NCI-H69 (cell line): ENCODE results near the gene CATSPERB.
"Not testable (repeated sequence)": the region's sequence is repeated elsewhere in the genome, so short reads cannot be mapped to it uniquely, and the experiment has no call there.

Source experiments
- DNase-seq: peaks from one replicate; lab custom pipeline; 2025; lab: John Stamatoyannopoulos, UW

CATSPERB gene

DNA sequence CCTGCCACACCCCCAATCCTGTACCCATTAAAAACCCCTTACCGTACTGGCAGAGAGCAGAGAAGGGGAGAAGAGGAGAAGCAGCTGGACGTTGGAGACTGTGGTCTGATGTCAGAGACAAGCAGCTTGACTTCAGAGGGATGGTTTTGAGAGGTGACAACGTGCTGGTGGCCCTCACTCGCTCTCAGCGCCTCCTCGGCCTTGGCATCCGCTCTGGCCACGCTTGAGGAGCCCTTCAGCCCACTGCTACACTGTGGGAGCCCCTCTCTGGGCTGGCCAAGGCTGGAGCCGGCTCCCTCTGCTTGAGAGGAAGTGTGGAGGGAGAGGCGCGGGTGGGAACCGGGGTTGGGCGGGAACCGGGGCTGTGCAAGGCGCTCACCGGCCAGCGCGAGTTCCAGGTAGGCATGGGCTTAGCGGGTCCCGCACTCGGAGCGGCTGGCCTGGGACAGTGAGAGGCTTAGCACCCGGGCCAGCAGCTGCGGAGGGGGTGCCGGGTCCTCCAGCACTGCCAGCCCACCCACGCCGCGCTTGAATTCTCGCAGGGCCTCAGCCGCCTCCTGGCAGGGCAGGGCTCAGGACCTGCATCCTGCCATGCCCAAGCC, 154.2 kb downstream of the CATSPERB start:
- DNase-seq = no peak

DNA sequence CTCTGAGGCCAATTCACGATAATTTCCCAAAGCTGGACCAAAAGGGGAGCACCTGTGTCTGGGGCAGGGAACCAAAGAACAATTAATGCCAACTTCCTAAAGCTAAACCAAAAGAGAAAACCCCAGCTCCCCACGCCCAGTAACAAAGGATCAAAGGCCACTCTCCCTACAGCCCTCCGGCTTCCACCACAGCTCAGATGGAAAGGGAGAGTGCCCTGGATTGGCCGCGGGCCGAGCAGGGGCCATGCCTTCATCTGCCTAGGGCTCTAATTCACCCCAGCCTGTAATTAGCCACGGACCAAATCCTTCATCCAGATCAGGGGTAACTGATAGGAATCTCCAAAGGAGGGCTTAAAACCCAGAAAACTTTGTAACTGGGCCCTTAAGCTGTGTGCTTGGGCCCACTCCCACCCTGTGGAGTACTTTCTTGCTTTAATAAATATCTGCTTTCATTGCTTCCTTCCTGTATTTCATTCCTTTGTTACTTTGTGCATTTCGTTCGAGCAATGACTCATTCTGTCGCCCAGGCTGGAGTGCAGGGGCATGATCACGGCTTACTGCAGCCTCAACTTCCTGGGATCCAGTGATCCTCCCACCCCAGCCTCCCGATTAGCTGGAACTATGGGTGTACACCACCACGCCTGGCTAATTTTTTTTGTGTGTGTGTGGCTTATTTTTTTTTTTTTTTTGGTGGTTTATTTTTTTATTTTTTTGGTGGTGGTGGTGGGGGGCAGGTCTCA, 156.2 kb downstream of the CATSPERB start:
- no peak for DNase-seq

DNA sequence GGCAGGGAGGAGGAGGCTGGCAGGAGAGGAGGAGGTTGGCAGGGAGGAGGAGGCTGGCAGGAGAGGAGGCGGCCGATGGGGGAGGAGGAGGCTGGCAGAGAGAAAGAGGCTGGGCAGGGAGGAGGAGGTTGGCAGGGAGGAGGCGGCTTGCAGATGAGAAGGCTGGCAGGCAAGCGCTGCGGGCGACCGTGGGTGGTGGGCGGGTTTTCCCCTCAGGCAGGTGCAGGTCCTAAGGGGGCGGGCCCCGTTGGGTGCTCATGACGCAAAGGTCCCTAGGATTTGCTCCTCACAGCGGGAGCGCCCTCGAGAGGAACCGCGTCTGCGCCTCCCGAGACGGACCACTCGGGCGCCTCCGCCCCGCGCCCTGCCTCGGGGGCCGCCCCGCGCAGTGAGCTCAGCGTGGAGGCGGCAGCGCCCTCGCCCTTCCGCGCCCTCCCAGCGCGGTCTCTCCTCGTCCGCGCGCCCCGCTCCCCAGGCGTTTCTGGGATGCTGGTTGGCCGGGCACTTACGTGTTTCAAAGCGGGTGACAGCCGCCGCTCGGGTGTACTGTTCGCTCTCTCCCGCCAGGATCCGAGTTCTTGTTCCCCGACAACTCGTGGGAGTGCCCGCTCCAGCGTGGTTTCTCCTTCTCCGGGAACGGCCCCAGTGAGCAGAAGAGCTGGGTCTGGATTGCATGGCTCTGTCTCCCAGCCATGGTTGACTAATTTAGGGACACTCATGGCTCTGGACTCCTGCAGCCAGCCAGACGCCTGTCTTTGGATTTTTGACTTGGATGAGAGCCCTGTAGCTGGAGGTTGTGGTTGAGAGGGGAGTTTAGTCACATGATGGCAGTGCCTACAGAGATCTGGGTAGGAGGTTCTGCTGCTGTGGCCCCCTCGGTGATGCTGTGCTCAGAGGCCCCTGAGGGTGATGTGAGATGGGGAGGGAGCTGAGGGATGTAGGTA, 157.7 kb downstream of the CATSPERB start:
- peak; percentile 84 for DNase-seq

DNA sequence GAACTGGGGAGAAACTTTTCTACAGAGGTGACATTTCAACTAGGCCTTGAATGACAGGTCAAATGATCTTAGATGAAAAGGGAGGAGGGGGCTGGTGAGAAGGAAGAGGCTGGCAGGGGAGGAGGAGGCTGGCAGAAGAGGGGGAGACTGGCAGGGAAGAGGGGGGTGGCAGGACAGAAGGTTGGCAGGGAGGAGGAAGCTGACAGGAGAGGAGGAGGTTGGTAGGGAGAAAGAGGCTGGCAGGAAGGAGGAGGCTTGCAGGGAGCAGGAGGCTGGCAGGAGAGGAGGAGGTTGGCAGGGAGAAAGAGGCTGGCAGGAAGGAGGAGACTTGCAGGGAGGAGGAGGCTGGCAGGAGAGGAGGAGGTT, 158.4 kb downstream of the CATSPERB start:
- no peak for DNase-seq

DNA sequence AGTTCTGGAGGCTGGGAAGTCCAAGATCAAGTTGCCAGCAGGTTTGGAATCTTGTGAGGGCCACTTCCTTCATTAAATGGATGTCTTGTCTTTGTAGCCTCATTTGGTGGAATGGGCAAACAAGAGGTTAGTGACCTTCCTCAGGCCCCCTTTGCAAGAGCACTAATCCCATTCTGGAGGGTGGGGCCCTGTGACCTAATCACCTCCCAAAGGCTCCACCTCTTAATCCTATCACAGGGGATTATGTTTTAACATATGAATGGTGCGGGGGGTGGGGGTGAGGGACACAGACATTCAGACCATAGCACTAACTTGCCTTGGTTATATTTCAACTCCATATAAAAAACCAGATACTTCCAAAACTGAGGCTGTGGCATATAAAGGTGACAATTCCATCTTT, 161.9 kb downstream of the CATSPERB start:
- no peak for DNase-seq

DNA sequence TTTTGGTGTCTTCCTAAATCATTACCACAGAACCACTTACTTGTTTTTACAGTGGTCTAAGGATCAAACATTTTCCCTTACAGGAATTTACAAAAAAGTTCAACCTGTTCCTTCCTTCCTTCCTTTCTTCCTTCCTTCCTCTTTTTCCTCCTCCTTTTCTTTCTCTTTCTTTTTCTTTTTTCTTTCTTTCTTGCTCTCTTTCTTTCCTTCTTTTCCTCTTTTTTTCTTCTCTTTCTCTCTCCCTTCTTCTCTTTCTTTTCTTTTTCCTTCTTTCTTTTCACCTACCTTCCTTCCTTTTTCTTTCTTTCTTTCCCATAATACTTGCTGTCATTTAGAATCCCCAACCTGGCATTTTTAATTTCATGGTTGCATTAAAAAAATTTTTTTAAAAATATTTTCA, 162.6 kb downstream of the CATSPERB start:
- DNase-seq = no peak

DNA sequence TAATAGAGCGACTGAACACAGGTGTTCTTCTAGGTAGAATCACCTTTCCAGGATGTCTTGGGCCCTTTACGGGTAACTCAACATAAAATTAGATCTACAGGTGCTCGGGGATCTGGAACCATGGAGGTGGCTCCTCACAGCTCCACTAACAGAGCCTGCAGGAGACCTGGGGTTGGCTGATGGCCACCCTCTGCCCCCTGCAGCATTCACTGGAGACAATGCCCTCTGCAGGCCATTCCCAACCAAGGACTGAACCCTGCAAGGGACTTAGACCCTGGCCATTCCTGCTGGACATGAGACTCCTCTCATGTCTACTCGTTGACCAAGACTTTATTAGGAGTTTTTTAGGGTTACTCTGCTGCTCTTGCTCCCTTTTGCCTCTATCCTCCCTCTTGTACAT, 163.3 kb downstream of the CATSPERB start:
- no peak for DNase-seq

DNA sequence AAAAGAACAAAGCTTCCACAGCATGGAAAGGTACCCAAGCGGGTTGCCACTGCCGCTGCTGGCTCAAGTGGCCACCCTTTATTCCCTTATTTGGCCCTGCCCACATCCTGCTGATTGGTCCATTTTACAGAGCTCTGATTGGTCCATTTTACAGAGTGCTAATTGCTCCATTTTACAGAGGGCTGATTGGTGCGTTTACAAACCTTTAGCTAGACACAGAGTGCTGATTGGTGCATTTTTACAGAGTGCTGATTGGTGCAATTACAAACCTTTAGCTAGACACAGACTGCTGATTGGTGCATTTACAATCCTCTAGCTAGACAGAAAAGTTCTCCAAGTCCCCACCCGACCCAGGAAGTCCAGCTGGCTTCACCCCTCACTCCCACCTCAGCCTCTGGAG, 164.1 kb downstream of the CATSPERB start:
- DNase-seq = not testable (repeated sequence)

DNA sequence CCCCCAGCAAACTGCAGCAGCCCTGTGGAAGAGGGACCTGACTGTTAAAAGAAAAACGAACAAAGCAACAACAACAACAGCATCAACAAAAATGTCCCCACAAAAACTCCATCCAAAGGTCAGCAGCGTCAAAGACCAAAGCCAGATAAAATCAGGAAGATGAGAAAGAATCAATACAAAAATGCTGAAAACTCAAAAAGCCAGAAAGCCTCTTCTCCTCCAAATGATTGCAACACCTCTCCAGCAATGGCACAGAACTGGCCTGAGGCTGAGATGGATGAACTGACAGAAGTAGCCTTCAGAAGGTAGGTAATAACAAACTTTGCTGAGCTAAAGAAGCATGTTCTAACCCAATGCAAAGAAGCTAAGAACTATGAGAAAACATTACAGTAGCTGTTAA, 176.4 kb downstream of the CATSPERB start:
- DNase-seq = no peak

DNA sequence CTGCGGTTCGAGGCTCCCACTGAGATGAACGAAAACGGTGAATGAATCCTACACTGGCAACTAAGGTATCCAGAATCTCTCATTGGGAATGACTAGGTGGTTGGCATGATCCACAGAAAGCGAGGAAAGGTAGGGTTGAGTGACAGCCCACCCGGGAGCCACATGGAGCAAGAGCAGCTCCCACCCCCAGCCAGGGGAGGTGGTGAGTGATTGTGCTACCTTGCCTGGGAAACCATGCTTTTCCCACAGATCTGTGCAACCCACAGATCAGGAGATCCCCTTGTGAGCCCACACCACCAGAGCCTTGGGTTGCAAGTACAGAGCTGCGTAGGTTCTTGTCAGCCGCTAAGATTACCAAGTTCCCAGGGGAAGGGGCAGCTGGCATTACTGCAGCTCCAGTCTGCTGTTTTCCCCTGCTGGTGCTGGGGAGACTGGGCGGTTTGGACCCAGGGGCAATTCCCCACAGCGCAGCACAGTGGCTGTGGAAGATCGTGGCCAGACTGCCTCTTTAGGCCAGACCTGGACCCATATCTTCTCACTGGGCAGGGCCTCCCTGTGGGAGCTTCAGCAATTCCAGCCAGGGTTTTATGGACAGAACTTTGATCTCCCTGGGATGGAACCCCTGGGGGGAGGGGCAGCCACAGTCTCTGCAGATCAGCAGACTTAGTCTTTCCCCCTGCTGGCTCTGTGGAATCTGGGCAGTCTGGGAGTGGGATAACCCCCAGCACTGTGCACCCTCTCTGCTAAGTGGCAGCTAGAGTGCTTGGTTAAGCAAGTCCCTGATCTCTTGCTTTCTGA, 177.2 kb downstream of the CATSPERB start:
- DNase-seq = no peak

DNA sequence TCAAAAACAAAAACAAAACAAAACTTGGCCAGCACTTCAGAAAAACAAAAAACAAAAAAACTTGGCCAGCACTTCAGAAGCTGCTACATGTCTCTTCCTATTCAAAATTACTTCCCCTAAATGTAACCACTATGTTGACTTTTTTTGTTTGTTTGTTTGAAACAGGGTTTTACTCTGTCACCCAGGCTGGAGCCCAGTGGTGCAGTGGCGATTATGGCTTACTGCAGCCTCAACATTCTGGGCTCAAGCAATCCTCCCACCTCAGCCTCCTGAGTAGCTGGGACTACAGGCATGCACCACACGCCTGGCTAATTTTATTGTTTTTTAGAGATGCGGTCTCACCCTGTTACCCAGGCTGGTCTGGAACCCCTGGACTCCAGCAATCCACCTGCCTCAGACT, 183.8 kb downstream of the CATSPERB start:
- no peak for DNase-seq

DNA sequence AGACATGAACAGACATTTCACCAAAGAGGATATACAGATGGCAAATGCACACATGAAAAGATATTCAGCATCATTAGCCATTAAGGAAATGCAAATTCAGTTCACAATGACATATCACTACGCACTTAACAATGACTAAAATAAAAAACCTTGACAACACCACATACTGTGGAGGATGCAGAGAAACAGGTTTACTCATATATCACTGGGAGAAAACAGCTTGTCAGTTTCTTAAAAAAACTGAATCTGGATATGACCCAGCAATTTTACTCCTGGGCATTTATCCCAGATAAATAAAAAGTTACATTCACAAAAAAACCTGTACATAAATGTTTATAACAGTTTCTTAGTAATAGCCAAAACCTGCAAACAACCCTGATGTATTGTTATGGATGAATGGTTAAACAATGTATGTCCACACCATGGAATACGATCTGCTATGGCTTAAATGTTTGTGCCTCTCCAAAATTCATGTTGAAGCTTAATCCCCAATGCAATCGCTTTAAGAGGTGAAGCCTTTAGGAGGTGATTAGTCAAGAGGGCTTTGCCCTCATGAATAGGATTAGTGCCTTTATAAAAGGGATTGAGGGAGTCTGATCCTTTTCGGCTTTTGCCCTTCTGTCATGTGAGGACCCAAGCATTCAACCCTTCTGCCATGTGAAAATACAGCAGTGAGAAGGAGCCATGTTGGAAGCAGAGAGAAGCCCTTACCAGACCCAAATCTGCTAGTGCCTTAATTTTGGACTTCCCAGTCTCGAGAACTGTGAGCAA, 185.8 kb downstream of the CATSPERB start:
- DNase-seq = no peak

DNA sequence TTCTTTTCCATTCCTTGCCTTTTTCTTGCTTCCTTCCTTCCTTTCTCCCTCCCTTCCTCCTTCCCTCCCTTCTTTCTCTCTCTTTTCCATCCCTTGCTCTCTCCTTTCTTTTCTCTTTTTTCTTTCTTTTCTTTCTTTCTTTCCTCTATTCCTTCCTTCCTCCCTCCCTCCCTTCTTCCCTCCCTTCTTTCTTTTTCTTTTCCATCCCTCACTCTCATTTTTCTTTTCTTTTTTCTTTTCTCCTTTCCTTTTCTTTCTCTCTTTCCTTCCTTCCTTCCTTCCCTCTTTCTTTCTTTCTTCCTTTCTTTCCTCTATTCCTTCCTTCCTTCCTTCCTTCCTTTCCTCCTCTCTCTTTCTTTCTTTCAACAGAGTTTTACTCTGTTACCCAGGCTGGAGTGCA, 186.7 kb downstream of the CATSPERB start:
- DNase-seq = no peak

DNA sequence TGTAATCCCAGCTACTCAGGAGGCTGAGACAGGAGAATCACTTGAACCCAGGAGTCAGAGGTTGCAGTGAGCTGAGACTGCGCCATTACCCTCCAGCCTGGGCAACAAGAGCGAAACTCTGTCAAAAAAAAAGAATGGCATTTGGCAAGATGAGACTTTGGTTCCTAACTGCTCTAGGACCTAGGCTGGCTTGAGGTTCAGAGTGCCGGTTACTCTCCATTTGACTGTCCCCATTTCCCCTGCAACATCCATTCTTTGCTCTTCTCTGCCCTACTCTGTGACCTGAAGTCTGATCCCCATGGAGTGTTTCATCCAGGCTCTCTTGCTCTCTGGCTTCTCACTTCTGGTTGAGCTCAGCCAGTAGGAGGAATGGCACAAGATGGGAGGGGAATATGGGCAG, 195.6 kb downstream of the CATSPERB start:
- DNase-seq = no peak

DNA sequence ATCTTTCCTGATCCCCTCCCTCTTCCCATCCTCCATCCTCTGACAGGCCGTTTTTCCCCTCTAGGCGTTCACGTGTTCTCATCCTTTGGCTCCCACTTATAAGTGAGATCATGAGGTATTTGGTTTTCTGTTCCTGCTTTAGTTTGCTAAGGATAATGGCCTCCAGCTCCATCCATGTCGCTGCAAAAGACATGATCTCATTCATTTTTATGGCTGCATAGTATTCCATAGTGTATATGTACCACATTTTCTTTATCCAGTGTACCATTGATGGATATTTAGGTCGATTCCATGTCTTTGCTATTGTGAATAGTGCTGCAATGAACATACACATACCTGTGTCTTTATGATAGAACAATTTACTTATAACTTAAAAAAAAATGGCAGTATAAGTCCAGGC, 197.8 kb downstream of the CATSPERB start:
- not testable (repeated sequence) for DNase-seq

DNA sequence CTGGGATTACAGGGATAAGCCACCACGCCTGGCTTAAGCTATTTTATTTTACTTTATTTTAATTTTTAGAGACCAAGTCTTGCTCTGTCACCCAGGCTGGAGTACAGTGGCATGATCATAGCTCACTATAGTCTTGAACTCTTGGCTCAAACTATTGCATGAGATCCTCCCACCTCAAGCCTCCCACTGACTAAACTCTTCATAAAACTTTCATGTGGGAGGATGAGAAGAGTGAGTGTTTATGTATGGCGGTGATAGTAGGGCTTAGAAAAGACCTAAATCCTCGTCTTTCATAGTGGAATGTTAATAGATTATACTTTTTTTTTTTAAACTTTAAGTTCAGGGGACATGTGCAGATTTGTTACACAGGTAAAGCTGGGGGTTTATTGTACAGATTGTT, 198.3 kb downstream of the CATSPERB start:
- DNase-seq = no peak
